WERI-Rb-1 (cell line): ENCODE data around the gene NPL.

Source experiments
- DNase-seq: peaks from one replicate; pipeline ENCODE4 v3.0.0-alpha.2; 2020
- H3K27ac ChIP-seq: fragments of 250-450 bp; sonication (Bioruptor Pico); 2 replicates; pipeline ENCODE4 v1.5.1; 2020; ENCODE audit warnings: mild to moderate bottlenecking, moderate library complexity
- H3K27me3 ChIP-seq: fragments of 250-450 bp; sonication (Bioruptor Pico); 2 replicates; pipeline ENCODE4 v1.5.1; 2021; ENCODE audit warnings: mild to moderate bottlenecking, low read depth, moderate library complexity; ENCODE audit not compliant: insufficient read depth, severe bottlenecking
- H3K36me3 ChIP-seq: fragments of 250-450 bp; sonication (Bioruptor Pico); 2 replicates; pipeline ENCODE4 v1.5.1; 2020; ENCODE audit warnings: mild to moderate bottlenecking, moderate library complexity
- H3K4me3 ChIP-seq: 2 replicates; pipeline ENCODE4 v1.5.1; 2011; ENCODE audit warnings: low read depth, mild to moderate bottlenecking, control low read depth, low read length
- H3K9me3 ChIP-seq: fragments of 250-450 bp; sonication (Bioruptor Pico); 2 replicates; pipeline ENCODE4 v1.5.1; 2021; ENCODE audit warnings: mild to moderate bottlenecking, moderate library complexity; ENCODE audit not compliant: severe bottlenecking
- TF ChIP-seq, protein P1 (sequence below): IDR thresholded peaks from 2 replicates; pipeline ENCODE4 v1.5.1; 2011; ENCODE audit warnings: low read depth, mild to moderate bottlenecking, control low read depth, inconsistent platforms, low read length

NPL gene

DNA sequence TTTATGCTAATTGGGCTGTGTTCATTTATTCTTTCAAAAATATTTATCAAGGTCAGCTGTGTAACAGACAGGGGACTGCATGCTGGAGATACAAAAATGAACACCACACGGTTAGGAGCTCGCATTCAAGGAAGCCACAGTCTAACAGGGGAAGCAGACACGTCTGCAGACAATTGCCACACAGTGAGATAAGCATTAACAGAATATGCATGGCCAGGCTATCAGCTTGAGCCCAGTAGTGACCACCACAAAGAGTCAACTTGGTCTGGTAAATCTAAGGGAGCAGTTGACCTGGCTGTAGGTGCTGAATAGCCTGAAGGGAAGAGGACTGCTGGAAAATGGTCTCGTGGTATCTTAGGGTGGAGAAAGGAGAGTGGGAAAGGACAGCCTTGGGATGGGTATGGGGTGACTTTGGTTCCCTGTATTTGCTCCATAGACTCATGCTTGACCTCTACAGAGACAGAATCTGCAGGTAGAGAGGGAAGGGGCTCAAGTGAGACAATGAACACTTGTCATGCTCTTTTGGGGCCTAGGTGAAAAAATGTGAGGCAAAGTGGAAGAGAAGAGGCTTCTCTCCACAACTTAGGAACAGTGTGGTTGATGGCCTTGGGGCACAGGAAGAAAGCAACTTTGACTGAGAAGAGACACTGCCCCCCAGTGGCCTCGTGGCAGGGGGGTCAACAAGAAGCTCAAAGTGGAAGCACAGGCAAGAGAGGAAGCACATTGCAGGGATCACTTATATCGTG lies 7.6 kb upstream of the NPL start:
- Histone ChIP-seq H3K9me3 (no peaks in the 10 kb centered on the region), H3K4me3 (no peak overlapping the region), H3K36me3 (no peaks in the 10 kb centered on the region), H3K27ac (no peak overlapping the region), H3K27me3 (no peaks in the 10 kb centered on the region)
- TF ChIP-seq, protein P1, sequence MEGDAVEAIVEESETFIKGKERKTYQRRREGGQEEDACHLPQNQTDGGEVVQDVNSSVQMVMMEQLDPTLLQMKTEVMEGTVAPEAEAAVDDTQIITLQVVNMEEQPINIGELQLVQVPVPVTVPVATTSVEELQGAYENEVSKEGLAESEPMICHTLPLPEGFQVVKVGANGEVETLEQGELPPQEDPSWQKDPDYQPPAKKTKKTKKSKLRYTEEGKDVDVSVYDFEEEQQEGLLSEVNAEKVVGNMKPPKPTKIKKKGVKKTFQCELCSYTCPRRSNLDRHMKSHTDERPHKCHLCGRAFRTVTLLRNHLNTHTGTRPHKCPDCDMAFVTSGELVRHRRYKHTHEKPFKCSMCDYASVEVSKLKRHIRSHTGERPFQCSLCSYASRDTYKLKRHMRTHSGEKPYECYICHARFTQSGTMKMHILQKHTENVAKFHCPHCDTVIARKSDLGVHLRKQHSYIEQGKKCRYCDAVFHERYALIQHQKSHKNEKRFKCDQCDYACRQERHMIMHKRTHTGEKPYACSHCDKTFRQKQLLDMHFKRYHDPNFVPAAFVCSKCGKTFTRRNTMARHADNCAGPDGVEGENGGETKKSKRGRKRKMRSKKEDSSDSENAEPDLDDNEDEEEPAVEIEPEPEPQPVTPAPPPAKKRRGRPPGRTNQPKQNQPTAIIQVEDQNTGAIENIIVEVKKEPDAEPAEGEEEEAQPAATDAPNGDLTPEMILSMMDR = peak; percentile 74
- DNase-seq = peak; percentile 70

DNA sequence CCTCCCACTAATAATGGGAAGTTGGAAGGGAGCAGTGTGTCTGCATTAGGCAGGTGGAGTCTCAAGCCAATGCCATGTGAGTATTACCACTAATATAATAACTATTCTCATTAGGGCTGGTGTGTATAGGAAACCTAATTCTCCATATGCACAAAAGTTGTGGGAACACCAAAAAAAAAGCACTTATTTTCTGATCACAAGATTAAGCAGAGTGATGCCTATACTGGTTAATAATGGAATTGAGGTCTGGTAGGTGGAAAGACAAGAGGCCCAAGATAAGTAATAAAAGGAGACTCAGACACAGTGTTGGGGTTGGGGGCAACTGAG lies 7.0 kb upstream of the NPL start:
- H3K36me3 ChIP-seq = no peaks in the 10 kb centered on the region
- no peaks in the 10 kb centered on the region for H3K9me3 ChIP-seq
- no peaks in the 10 kb centered on the region for H3K27me3 ChIP-seq
- H3K27ac ChIP-seq = peak overlapping the region; percentile 42
- H3K4me3 ChIP-seq = no peak overlapping the region
- TF ChIP-seq, protein P1 = no peak
- no peak for DNase-seq

- no peaks in the 10 kb centered on the region for H3K36me3 ChIP-seq
- peak; percentile 45 for DNase-seq
- TF ChIP-seq, protein P1 = peak; percentile 11; the same call in 1 of the 2 replicates
These were observed 6.5 kb upstream of the NPL start for GRCh38 chr1:182783068-182783467.

GRCh38 chr1:182784556-182785171 lies 4.9 kb upstream of the NPL start:
- TF ChIP-seq, protein P1 = peak; percentile 33
- DNase-seq = no peak
- no peaks in the 10 kb centered on the region for H3K27me3 ChIP-seq
- no peaks in the 10 kb centered on the region for H3K9me3 ChIP-seq
- no peak overlapping the region for H3K27ac ChIP-seq
- H3K4me3 ChIP-seq = no peak overlapping the region
- no peaks in the 10 kb centered on the region for H3K36me3 ChIP-seq

More at GRCh38 chr1:182783068-182783467, 6.5 kb upstream of the NPL start:
- Histone ChIP-seq H3K27ac (peak overlapping the region; percentile 42), H3K9me3 (no peaks in the 10 kb centered on the region), H3K27me3 (no peaks in the 10 kb centered on the region), H3K4me3 (no peak overlapping the region)

DNA sequence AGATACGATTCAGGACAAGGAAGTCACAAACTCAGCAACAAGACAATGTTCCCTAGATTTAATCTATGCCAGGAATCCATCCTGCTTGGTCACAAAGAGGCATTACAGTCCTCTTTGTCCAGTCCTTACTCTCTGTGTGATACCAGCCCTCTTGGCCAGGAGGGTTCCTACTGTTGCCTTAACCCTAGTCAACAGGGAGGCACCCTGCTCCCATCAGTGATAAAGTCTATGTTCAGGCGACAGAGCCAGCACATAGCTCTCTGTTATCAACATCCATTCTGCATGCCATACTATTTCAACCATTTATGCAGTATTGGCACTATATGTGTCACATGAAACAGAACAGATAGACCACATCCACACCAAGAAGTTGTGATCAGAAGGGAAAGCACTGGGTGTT lies 4.4 kb upstream of the NPL start:
- no peak overlapping the region for H3K27ac ChIP-seq
- H3K9me3 ChIP-seq = no peaks in the 10 kb centered on the region
- no peaks in the 10 kb centered on the region for H3K36me3 ChIP-seq
- no peak for DNase-seq
- TF ChIP-seq, protein P1 = no peak
- H3K4me3 ChIP-seq = no peak overlapping the region
- H3K27me3 ChIP-seq = no peaks in the 10 kb centered on the region
